ENCODE measurements around the gene DCLRE1A.
A peak's percentile ranks its signal among the peaks of the same experiment; 100 is the strongest.

The DCLRE1A gene

GRCh38 chr10:113854013-113854760 is at the start of gene DCLRE1A, which contains the start of gene NHLRC2:
TSS of gene DCLRE1A (minus strand) at chr10:113854082. CDS start at chr10:113853182, 900 bp downstream.
TSS of gene NHLRC2 (plus strand) at chr10:113854661. CDS start at chr10:113854873, 212 bp downstream.
- DNase-seq: peak; percentile 75

- no peak for DNase-seq
These were observed 46.2 kb upstream of the DCLRE1A start for GRCh38 chr10:113899952-113900598.

- DNase-seq: no peak
These were observed 44.1 kb upstream of the DCLRE1A start for GRCh38 chr10:113897693-113898618.

- no peak for DNase-seq
These were observed 41.1 kb upstream of the DCLRE1A start for GRCh38 chr10:113895018-113895417.

- no peak for DNase-seq
These were observed 40.7 kb upstream of the DCLRE1A start for GRCh38 chr10:113894581-113894980.

GRCh38 chr10:113893570-113893969 is 39.7 kb upstream of the DCLRE1A start:
- DNase-seq: no peak

GRCh38 chr10:113891476-113891875 is 37.6 kb upstream of the DCLRE1A start:
- no peak for DNase-seq

GRCh38 chr10:113890769-113891168 is 36.9 kb upstream of the DCLRE1A start:
- no peak for DNase-seq

GRCh38 chr10:113889911-113890310 is 36.0 kb upstream of the DCLRE1A start:
- no peak for DNase-seq

- no peak for DNase-seq
These were observed 28.4 kb upstream of the DCLRE1A start for GRCh38 chr10:113882240-113882639.

GRCh38 chr10:113880236-113880635 is 26.4 kb upstream of the DCLRE1A start:
- DNase-seq: no peak

- no peak for DNase-seq
These were observed 25.8 kb upstream of the DCLRE1A start for GRCh38 chr10:113879691-113880090.

GRCh38 chr10:113876461-113876860 is 22.6 kb upstream of the DCLRE1A start:
- no peak for DNase-seq

- DNase-seq: no peak
These were observed 21.3 kb upstream of the DCLRE1A start for GRCh38 chr10:113875212-113875611.

- no peak for DNase-seq
These were observed 18.5 kb upstream of the DCLRE1A start for GRCh38 chr10:113872139-113873030.

GRCh38 chr10:113869789-113870188 is 15.9 kb upstream of the DCLRE1A start:
- DNase-seq: no peak

GRCh38 chr10:113867904-113868303 is 14.0 kb upstream of the DCLRE1A start:
- DNase-seq: no peak

GRCh38 chr10:113866551-113867394 is 12.9 kb upstream of the DCLRE1A start:
- no peak for DNase-seq

- no peak for DNase-seq
These were observed 12.0 kb upstream of the DCLRE1A start for GRCh38 chr10:113865901-113866300.

GRCh38 chr10:113859261-113859660 is 5.4 kb upstream of the DCLRE1A start:
- no peak for DNase-seq

GRCh38 chr10:113858541-113858940 is 4.7 kb upstream of the DCLRE1A start:
- no peak for DNase-seq
